SU-DHL-6 (cell line): Measurements from ENCODE around the gene TIMP3.

Source experiments
- H2AFZ ChIP-seq: fragments of 200-600 bp; sonication (generic); 2 replicates; pipeline ENCODE4 v1.6.1; 2014; ENCODE audit warnings: low read depth, mild to moderate bottlenecking, moderate library complexity, mixed read lengths, antibody characterized with exemption, low read length; ENCODE audit not compliant: severe bottlenecking
- H3F3A ChIP-seq: fragments of 200-600 bp; shearing (Covaris generic); 2 replicates; pipeline ENCODE4 v1.6.0; 2016; ENCODE audit warnings: antibody characterized with exemption, mild to moderate bottlenecking; ENCODE audit not compliant: insufficient read depth
- H3K27ac ChIP-seq: fragments of 200-600 bp; sonication (generic); 2 replicates; pipeline ENCODE4 v1.5.1; 2016; ENCODE audit warnings: low read depth, mild to moderate bottlenecking, low read length, moderate library complexity, mixed read lengths
- H3K27me3 ChIP-seq: fragments of 200-600 bp; sonication (generic), shearing (Covaris generic); 2 replicates; pipeline ENCODE4 v1.6.0; 2014; ENCODE audit warnings: mild to moderate bottlenecking, low read length
- H3K36me3 ChIP-seq: fragments of 200-600 bp; sonication (generic); 2 replicates; pipeline ENCODE4 v1.6.1; 2014; ENCODE audit warnings: mild to moderate bottlenecking, low read length, mixed read lengths
- H3K4me2 ChIP-seq: fragments of 300-600, 200-600 bp; shearing (Covaris generic), sonication (generic); 2 replicates; pipeline ENCODE4 v1.6.0; 2014; ENCODE audit warnings: low read length, low read depth, mild to moderate bottlenecking; ENCODE audit not compliant: poor library complexity, severe bottlenecking
- H3K4me3 ChIP-seq: fragments of 200-600 bp; sonication (generic); 2 replicates; pipeline ENCODE4 v1.5.1; 2014; ENCODE audit warnings: antibody characterized with exemption, low read length, mild to moderate bottlenecking, mixed read lengths; ENCODE audit not compliant: insufficient read depth, poor library complexity, severe bottlenecking
- H3K79me2 ChIP-seq: fragments of 200-600 bp; sonication (generic); 2 replicates; pipeline ENCODE4 v1.6.1; 2014; ENCODE audit warnings: mild to moderate bottlenecking, low read length, moderate library complexity; ENCODE audit not compliant: insufficient read depth
- H3K9ac ChIP-seq: fragments of 200-600 bp; sonication (generic); 2 replicates; pipeline ENCODE4 v1.7.0; 2014; ENCODE audit warnings: mild to moderate bottlenecking, low read length
- H3K9me2 ChIP-seq: fragments of 200-600 bp; sonication (generic); replicated peaks from 2 replicates; pipeline ENCODE4 v1.6.1; 2014; ENCODE audit warnings: low read length; ENCODE audit not compliant: insufficient read depth
- H3K9me3 ChIP-seq: fragments of 200-600 bp; sonication (generic); 2 replicates; pipeline ENCODE4 v1.6.1; 2014; ENCODE audit warnings: low read length, mixed read lengths; ENCODE audit not compliant: insufficient read depth
- H4K20me1 ChIP-seq: fragments of 200-600 bp; sonication (generic); 2 replicates; pipeline ENCODE4 v1.6.1; 2014; ENCODE audit warnings: low read depth, mild to moderate bottlenecking, antibody characterized with exemption, low read length, moderate library complexity, mixed read lengths
- EZH2phosphoT487 ChIP-seq: fragments of 200-600 bp; sonication (generic), shearing (Covaris generic); conservative IDR thresholded peaks from 2 replicates; pipeline ENCODE4 v1.6.1; 2018; ENCODE audit warnings: mild to moderate bottlenecking, antibody characterized with exemption, low read length, moderate library complexity, mixed read lengths
- TF ChIP-seq, protein P1 (sequence below): fragments of 200-600 bp; sonication (generic); IDR thresholded peaks from one replicate; pipeline ENCODE4 v1.5.1; 2017; ENCODE audit warnings: antibody characterized with exemption, mild to moderate bottlenecking, low read length, moderate library complexity; ENCODE audit not compliant: insufficient read depth, poor library complexity, severe bottlenecking

Gene TIMP3

DNA sequence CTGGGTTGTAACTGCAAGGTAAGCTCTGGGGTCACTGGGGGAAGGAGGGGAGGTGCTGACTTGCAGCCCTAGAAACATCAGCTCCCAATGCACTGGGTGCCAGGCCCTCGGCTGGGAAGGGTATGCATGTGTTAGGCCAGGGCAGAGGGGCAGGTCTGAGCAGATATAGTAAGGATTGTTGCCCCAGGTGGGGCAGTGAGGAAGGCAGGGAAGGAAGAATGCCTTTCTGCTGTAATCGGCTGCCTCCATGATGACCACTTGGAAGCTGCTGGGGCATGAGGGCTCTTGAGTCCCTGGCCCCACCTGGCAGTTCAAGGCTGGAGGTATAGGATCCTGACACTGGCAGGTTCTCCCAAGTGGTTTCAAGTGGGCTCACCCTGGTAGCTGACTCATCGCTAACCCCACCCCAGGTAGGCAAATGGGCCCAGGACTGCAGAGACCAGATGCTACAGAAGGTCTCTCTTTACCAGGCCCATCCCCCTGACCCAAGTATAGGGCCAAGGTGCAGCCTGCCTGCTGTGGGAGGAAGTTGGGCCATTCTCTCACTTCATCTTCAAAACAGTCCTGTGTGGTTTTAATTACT, 56.7 kb downstream of the TIMP3 start:
- Histone ChIP-seq H2AFZ (no peak overlapping the region), H3F3A (no peaks in the 10 kb centered on the region), H4K20me1 (no peaks in the 10 kb centered on the region), H3K4me3 (no peak overlapping the region), H3K9me3 (no peaks in the 10 kb centered on the region), H3K27me3 (no peaks in the 10 kb centered on the region), H3K79me2 (no peaks in the 10 kb centered on the region), H3K36me3 (no peaks in the 10 kb centered on the region), H3K9ac (no peak overlapping the region), H3K9me2 (no peaks in the 10 kb centered on the region), H3K4me2 (no peak overlapping the region), H3K27ac (no peak overlapping the region)
- TF ChIP-seq EZH2phosphoT487 = no peak
- TF ChIP-seq, protein P1, sequence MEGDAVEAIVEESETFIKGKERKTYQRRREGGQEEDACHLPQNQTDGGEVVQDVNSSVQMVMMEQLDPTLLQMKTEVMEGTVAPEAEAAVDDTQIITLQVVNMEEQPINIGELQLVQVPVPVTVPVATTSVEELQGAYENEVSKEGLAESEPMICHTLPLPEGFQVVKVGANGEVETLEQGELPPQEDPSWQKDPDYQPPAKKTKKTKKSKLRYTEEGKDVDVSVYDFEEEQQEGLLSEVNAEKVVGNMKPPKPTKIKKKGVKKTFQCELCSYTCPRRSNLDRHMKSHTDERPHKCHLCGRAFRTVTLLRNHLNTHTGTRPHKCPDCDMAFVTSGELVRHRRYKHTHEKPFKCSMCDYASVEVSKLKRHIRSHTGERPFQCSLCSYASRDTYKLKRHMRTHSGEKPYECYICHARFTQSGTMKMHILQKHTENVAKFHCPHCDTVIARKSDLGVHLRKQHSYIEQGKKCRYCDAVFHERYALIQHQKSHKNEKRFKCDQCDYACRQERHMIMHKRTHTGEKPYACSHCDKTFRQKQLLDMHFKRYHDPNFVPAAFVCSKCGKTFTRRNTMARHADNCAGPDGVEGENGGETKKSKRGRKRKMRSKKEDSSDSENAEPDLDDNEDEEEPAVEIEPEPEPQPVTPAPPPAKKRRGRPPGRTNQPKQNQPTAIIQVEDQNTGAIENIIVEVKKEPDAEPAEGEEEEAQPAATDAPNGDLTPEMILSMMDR = no peak

DNA sequence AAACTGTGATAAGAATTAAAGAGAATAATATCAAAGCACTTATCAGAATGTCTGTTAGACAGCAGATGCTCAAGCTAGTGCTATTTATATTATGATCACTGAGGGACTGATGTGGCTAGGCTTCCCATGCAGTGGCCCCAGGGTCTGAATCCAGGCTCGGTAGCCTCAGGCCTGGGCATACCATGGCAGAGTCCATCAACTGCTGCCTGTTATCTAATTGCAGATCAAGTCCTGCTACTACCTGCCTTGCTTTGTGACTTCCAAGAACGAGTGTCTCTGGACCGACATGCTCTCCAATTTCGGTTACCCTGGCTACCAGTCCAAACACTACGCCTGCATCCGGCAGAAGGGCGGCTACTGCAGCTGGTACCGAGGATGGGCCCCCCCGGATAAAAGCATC, 57.5 kb downstream of the TIMP3 start:
- Histone ChIP-seq H3F3A (no peaks in the 10 kb centered on the region), H3K9ac (no peak overlapping the region), H4K20me1 (no peaks in the 10 kb centered on the region), H3K79me2 (no peaks in the 10 kb centered on the region), H3K9me2 (no peaks in the 10 kb centered on the region), H3K36me3 (no peaks in the 10 kb centered on the region), H3K9me3 (no peaks in the 10 kb centered on the region), H3K27ac (no peak overlapping the region), H3K4me2 (no peak overlapping the region), H2AFZ (no peak overlapping the region), H3K4me3 (no peak overlapping the region), H3K27me3 (no peaks in the 10 kb centered on the region)
- no peak for TF ChIP-seq EZH2phosphoT487
- TF ChIP-seq, protein P1 = no peak

DNA sequence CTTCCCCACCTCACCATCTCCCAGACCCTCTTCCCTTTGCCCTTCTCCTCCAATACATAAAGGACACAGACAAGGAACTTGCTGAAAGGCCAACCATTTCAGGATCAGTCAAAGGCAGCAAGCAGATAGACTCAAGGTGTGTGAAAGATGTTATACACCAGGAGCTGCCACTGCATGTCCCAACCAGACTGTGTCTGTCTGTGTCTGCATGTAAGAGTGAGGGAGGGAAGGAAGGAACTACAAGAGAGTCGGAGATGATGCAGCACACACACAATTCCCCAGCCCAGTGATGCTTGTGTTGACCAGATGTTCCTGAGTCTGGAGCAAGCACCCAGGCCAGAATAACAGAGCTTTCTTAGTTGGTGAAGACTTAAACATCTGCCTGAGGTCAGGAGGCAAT, 58.2 kb downstream of the TIMP3 start:
- Histone ChIP-seq H3K9me3 (no peaks in the 10 kb centered on the region), H3K36me3 (no peaks in the 10 kb centered on the region), H3K4me3 (no peak overlapping the region), H2AFZ (no peak overlapping the region), H3K79me2 (no peaks in the 10 kb centered on the region), H3K9me2 (no peaks in the 10 kb centered on the region), H3K27ac (no peak overlapping the region), H4K20me1 (no peaks in the 10 kb centered on the region), H3K27me3 (no peaks in the 10 kb centered on the region), H3K9ac (no peak overlapping the region), H3K4me2 (no peak overlapping the region), H3F3A (no peaks in the 10 kb centered on the region)
- TF ChIP-seq, protein P1 = no peak

DNA sequence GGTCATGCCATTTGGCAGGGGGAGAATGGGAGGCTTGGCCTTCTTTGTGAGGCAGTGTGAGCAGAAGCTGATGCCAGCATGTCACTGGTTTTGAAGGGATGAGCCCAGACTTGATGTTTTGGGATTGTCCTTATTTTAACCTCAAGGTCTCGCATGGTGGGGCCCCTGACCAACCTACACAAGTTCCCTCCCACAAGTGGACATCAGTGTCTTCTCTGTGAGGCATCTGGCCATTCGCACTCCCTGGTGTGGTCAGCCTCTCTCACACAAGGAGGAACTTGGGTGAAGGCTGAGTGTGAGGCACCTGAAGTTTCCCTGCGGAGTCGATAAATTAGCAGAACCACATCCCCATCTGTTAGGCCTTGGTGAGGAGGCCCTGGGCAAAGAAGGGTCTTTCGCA, 59.8 kb downstream of the TIMP3 start:
- H3F3A ChIP-seq = no peaks in the 10 kb centered on the region
- H2AFZ ChIP-seq = no peak overlapping the region
- no peak overlapping the region for H3K27ac ChIP-seq
- no peaks in the 10 kb centered on the region for H3K36me3 ChIP-seq
- TF ChIP-seq, protein P1 = no peak
- TF ChIP-seq EZH2phosphoT487 = no peak
- no peak overlapping the region for H3K9ac ChIP-seq
- H3K9me2 ChIP-seq = no peaks in the 10 kb centered on the region
- H3K79me2 ChIP-seq = no peaks in the 10 kb centered on the region
- H3K9me3 ChIP-seq = no peaks in the 10 kb centered on the region
- H4K20me1 ChIP-seq = no peaks in the 10 kb centered on the region
- no peak overlapping the region for H3K4me2 ChIP-seq
- H3K27me3 ChIP-seq = no peaks in the 10 kb centered on the region
- H3K4me3 ChIP-seq = no peak overlapping the region
